Right forelimb (tissue), 1 donor: ENCODE measurements around the gene PALS1.
"Not testable (repeated sequence)": the region's sequence is repeated elsewhere in the genome, so short reads cannot be mapped to it uniquely, and the experiment has no call there.

Experiments
- DNase-seq: peaks from one replicate; pipeline ENCODE4 v3.0.0-alpha.2; 2018

The PALS1 gene

GRCh38 chr14:67263499-67264149, 22.4 kb downstream of the PALS1 start:
- DNase-seq = no peak

- DNase-seq = no peak
Observed at GRCh38 chr14:67265131-67265530, 23.9 kb downstream of the PALS1 start.

- no peak for DNase-seq
Observed at GRCh38 chr14:67267576-67268328, 26.5 kb downstream of the PALS1 start.

GRCh38 chr14:67268426-67269150, 27.4 kb downstream of the PALS1 start:
- DNase-seq = no peak

GRCh38 chr14:67269298-67270060, 28.2 kb downstream of the PALS1 start:
- no peak for DNase-seq

GRCh38 chr14:67270145-67270753, 29.0 kb downstream of the PALS1 start:
- no peak for DNase-seq

- no peak for DNase-seq
Observed at GRCh38 chr14:67270933-67271332, 29.7 kb downstream of the PALS1 start.

- not testable (repeated sequence) for DNase-seq
Observed at GRCh38 chr14:67273281-67273680, 32.0 kb downstream of the PALS1 start.

GRCh38 chr14:67276131-67276530, 34.9 kb downstream of the PALS1 start:
- no peak for DNase-seq

GRCh38 chr14:67280506-67280905, 39.3 kb downstream of the PALS1 start:
- DNase-seq = no peak

- DNase-seq = no peak
Observed at GRCh38 chr14:67285876-67286452, 44.7 kb downstream of the PALS1 start.
